GM18858 (cell line): ENCODE measurements around the gene C8G.
A peak's percentile ranks its signal among the peaks of the same experiment; 100 is the strongest.

Source experiments
- ATAC-seq: cut with Tn5 transposase; IDR thresholded peaks from one replicate; pipeline ENCODE4 v1.9.1; 2021; ENCODE audit not compliant: unreplicated experiment

Gene C8G

GRCh38 chr9:136980669-136981478 lies 35.8 kb downstream of the C8G start:
- no peak for ATAC-seq

DNA sequence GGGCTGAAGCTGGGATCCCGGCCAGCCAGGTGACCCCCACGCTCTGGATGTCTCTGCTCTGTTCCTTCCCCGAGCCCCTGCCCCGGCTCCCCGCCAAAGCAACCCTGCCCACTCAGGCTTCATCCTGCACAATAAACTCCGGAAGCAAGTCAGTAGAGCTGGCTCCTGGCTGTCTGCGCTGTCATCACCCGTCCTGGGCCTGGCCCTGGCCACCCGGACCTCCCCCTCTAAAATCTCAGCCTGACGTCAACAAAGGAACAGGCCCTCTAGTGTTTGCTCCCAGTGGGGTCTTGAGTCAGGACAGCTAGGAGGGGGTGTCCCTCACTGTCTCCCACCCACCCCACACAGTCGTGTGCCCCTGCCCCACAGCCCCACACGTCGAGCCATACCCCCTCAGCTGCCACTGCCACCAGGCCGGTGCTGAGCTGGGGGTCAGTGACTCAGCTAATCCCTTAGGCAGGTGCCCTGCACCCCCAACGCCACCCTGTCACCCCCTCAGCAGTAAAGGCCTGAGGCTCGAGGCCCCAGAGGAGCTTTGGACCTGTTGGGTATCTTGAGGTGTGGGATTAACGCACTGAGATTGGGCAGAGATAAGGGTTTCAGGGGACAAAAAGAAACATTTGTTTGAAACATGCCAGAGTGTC lies 36.7 kb downstream of the C8G start:
- ATAC-seq, result no peak

- ATAC-seq, result no peak
Observed at GRCh38 chr9:136982232-136983051, 37.4 kb downstream of the C8G start, which contains the start of gene LCNL1. TSS of gene LCNL1 (plus strand) at chr9:136982993. CDS start at chr9:136983587, 594 bp downstream.

GRCh38 chr9:136983167-136983566 lies 38.1 kb downstream of the C8G start:
- no peak for ATAC-seq

DNA sequence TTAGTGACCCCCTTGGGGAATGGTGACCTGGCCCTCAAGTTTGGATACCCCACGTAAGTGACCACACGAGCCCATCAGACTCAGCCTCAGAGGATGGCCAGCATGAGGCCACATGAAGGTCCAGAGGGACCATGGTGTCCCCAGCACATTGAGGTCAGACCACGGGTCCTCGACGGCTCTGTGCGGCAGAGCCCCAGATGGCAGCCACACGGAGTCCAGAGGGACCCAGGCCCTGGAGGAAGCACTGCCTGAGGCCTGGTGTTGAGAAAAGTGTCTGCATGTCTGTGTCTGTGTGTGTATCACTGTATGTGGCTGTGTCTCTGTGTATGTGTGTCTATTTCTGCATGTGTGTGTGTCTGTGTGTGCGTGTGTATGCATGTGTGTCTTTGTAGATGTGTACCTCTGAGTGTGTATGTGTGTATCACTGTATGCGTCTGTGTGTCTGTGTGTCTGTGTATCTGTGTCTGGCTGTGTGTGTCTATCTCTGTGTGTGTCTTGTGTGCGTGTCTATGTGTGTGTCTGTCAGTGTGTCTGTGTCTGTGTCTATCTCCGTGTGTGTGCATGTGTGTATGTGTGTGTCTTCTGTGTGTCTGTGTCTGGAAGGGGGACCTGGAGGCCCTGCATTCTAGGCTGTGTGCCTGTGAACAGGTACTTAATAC lies 38.7 kb downstream of the C8G start:
- no peak for ATAC-seq

DNA sequence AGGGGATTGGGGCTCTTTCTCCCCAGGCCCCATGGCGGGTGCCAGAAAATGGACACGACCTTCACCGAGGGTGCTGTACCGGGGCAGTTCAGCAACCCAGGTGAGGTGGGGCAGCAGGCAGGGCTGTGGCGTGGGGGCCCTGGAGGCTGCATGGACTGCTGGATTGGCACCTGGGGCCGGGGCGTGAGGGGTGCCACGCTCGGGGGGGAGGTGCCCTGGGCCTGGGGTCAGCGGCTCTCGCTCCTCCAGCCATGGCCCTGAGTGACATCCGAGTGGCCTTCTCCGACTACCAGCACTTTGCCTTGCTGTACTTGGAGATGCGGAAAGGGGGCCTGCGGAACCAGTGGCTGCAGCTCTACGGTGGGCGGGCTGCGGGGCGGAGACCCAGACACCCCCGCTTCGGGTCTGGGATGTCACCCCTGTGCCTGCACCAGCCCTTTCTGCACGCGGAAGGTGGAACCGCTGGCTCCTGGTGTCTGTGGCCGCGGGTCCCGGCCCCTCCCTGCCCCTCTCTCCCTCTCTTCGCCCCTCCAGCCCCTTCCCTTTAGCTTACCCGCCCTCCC lies 39.5 kb downstream of the C8G start:
- ATAC-seq, result no peak

DNA sequence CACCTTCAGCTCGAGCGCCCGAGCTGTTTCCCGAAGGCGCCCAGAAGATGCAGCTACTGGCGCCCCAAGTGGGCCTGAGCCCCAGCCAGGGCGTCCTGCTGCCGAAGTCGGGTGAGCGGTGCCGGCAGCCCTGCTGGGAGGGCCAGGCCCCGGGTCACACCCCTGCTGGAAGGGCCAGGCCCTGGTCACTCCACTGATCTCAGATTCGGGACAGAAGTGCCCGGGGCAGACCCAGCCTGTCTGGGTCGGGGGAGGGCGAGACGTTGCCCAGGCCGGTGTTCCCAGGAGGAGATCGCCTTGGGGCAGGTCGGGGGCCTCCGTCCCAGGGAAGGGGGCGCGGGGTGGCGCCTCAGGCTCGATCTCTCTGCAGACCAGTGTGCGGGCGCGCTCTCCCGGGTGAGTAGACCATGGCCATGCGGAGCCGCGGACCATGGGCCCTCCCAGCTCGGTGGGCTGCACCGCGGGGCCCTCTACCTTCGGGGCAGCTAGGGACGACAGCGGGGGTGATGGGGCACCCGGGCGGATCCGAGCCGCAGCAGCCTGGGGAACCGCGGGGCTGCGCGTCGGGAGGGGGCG lies 40.1 kb downstream of the C8G start:
- ATAC-seq, result no peak

DNA sequence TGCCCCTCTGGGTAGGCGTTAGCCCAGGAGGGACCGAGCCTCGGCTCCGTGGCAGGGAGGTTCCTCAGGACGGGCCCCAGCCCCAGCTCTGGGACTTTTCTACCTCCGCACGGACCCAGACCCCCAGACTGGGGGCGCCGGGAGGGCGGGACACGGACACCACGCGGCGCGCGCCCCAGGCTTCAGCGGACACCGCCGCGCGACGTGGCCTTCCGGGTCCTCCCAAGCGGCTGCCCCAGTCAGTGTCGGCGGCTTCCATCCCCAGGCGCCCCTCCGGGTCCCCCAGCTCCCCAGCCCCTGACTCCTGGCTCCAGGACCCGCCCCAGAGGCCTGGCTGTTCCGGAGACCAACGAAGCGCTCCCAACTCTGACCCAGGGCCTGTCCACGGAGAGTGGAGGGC lies 40.8 kb downstream of the C8G start:
- ATAC-seq, result no peak

- no peak for ATAC-seq
Observed at GRCh38 chr9:136988872-136989271, 43.8 kb downstream of the C8G start.

GRCh38 chr9:136990242-136990911 lies 45.3 kb downstream of the C8G start:
- no peak for ATAC-seq

GRCh38 chr9:136991993-136992818 lies 47.2 kb downstream of the C8G start, which contains the start of gene PAXX:
TSS of gene PAXX (plus strand) at chr9:136992422. CDS start at chr9:136992444, 22 bp downstream.
- ATAC-seq, result peak; percentile 39

DNA sequence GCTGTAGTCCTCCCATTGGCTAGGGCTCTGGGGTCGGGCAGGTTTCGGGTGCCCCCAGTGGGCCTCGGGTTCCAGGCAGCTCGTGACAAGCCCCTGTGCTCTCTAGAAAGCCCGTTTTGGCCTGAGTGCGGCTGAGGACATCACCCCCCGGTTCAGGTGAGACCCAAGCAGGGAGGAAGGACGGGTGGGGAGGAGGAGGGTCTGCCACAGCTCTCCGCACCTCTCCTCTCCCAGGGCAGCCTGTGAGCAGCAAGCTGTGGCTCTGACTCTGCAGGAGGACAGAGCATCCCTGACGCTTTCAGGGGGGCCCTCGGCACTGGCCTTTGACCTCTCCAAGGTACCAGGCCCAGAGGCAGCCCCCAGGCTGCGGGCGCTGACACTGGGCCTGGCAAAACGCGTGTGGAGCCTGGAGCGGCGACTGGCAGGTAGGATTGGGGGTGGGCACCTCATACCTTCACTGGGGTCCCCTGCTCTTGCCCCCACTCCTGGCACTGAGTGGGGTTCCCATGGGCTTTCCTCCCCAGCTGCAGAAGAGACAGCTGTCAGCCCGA lies 47.9 kb downstream of the C8G start:
- no peak for ATAC-seq

DNA sequence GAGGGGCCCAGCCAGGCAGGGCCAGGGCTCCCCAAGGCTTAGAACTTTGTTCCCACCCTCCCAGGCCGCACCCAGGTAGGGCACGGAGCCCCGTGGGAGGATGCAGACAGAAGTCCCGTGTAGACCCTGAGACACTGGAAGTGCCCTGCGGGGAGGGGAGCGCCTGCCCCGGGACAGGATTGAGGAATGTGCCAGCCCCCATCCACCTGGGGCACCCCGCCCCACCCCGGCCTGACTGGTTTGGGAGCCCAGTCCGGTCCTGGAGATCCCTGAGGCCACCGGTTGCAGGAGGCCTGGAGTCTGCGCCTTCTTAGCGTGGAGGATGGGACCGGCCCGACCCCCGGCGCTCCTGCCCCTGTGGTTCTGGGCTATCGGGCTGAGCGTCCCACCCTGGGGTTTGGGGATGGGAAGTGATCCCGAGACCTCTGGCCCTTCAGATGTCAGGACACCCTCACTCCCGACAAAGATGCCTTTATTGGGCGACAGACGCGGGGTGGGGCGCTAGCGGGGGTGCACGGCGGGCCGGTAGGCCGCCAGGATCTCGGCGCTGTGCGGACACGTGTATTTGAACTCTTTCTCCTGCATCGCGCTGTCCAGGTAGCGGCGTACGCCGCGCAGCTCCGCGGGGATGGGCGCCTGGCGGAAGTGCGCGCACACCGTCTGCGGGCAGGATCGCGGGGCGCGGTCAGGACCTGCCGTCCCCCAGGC lies 49.3 kb downstream of the C8G start:
- ATAC-seq, result no peak

DNA sequence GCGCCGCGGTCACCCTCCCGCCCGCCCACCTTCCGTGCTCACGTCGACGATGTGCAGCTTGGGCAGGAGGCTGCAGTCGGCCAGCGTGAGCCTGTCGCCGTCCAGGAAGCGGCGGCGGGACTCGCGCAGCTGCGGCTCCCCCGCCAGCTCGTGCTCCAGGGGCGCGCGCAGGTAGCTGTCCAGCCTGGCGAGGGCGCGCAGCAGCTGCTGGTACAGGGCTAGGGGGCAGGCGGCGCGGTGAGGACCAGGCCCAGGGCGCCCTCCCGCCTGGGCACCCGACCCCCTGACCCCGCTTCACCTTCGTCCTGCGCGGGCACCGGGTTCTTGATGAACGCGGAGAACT lies 49.8 kb downstream of the C8G start:
- no peak for ATAC-seq

DNA sequence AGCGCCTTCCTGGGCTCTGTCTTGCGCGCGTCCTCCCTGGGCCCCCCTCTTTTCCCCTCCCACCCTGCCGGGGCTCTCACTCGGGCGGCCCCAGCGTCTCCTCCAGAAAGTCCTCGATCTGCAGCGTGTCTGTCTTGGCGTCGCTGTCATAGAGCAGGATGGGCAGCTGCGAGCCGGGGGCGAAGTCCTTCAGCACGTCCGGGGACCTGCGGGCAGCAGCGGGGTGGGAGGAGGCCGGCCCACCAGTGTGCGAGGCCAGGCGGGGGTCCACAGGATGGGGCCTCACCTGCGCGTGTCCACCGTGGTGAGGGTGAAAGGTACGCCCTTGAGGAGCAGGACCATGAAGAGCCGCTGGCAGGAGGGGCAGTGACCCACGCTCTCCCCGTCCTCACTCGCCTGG lies 50.3 kb downstream of the C8G start:
- ATAC-seq, result no peak

- no peak for ATAC-seq
Observed at GRCh38 chr9:136995772-136996311, 50.8 kb downstream of the C8G start.
